EL (cell line): ENCODE results near the gene DENND2A.

Experiments
- DNase-seq: peaks from one replicate; pipeline ENCODE4 v3.0.0-alpha.2; 2016

Gene DENND2A

GRCh38 chr7:140618306-140618705 is 22.3 kb downstream of the DENND2A start:
- no peak for DNase-seq

GRCh38 chr7:140617081-140617480 is 23.5 kb downstream of the DENND2A start:
- no peak for DNase-seq

- no peak for DNase-seq
These were observed 24.3 kb downstream of the DENND2A start for GRCh38 chr7:140616328-140616727.

- DNase-seq, result no peak
These were observed 29.0 kb downstream of the DENND2A start for GRCh38 chr7:140611641-140612040.

GRCh38 chr7:140610204-140611165 is 30.1 kb downstream of the DENND2A start:
- DNase-seq, result no peak

- peak; percentile 41 for DNase-seq
These were observed 31.0 kb downstream of the DENND2A start for GRCh38 chr7:140609646-140610045.

GRCh38 chr7:140607441-140607989 is 33.1 kb downstream of the DENND2A start:
- peak; percentile 74 for DNase-seq

- DNase-seq, result peak; percentile 64
These were observed 35.3 kb downstream of the DENND2A start for GRCh38 chr7:140605337-140605736.

DNA sequence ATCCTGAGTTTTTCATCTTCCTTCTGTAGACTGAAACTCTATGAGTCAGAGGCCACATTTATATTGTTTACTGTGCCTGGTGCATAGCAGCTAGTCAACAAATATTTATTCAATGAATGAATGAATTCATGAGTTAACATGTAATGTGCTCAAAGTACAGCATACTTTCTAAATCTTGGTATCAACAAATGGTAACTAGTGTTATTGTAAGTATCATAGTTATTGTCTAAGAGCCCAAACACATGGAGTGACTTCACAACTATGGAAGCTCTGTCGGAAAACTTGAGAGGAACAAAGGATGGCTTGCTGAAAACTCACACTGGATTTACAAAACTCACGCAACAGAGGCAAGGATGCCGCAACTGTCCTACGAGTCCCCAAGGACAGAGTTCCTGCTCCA is 35.9 kb downstream of the DENND2A start:
- DNase-seq, result peak; percentile 43

- DNase-seq, result no peak
These were observed 36.5 kb downstream of the DENND2A start for GRCh38 chr7:140604076-140604475.

GRCh38 chr7:140601566-140602174 is 38.9 kb downstream of the DENND2A start:
- no peak for DNase-seq

DNA sequence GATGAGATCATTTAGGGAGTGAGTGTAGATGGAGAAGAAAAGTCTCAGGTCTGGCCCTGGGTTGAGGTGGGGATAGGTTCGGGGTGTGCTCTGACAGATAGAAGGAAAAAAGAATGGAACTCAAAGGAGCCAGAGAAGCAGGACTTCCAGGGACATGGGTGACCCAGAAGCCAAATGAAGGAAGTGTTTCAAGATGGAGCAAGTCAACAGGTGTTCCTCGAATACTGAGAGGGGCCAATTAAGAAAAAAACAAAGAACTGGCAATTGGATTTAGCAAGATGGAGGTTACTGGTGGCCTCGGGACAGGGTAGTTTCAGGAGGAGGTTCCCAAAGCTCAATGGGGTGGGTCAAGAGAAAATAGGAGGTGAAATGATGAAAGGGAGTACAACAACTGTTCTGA is 40.3 kb downstream of the DENND2A start:
- DNase-seq, result no peak

DNA sequence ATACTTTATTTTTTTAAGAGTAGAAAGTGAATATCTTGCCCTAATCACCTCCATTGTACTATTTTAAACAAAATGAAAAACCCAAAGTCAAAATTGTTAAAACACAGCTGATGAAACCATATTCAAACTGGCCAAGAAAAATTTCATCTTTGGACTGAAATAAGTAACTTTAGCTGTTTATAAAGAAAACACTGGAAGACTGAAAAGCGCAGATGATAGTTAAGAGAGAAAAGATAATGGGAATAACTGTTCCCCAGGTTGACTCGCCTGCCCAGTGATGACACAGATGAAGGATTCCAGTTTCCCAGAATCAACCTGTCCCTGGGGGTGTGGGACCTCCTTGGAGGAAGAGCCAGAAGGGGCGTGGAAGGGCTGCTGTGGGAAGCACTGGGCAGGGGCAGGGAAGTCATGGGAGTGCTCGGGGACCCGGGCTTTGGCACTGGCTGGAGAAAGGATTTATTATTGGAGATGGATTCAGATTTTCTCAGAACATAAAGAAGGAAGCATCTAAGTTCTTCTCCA is 43.1 kb downstream of the DENND2A start:
- DNase-seq, result no peak

- no peak for DNase-seq
These were observed 43.8 kb downstream of the DENND2A start for GRCh38 chr7:140596519-140597427.

GRCh38 chr7:140595468-140596092 is 45.0 kb downstream of the DENND2A start:
- DNase-seq, result no peak

GRCh38 chr7:140594131-140594691 is 46.4 kb downstream of the DENND2A start:
- no peak for DNase-seq

GRCh38 chr7:140593672-140593982 is 47.0 kb downstream of the DENND2A start:
- no peak for DNase-seq

DNA sequence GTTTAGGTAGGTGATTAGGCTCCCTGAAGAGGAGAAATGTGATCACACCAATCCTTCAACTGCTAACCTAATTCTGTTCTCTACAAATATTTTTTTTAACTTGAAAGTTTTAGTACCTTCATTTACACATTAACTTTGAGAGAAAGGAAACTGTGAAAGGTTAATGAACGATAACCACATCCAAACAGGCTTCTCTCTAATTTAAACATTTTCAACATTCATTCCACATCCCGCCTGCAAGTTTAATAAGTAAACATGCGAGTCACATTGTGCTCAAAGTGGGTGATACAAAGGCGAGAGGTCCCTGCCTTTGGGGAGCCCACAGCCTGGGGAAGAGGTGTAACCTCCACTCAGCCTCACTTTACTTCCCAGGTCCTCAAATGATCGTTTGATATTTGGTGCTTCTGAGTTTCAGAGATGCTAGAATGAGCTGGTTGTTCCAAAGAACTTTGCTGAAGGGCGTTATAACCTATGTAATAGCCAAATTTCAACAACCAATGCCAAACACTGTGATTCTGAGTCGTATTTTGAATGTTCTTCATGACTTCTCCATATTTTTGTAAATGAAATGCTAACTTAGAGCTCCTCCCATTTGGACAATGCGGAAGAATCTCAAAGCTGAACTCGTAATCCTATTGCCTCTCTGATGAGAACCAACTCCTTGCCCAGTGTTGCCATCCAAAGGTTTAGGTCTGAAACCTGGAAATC is 47.5 kb downstream of the DENND2A start:
- no peak for DNase-seq

DNA sequence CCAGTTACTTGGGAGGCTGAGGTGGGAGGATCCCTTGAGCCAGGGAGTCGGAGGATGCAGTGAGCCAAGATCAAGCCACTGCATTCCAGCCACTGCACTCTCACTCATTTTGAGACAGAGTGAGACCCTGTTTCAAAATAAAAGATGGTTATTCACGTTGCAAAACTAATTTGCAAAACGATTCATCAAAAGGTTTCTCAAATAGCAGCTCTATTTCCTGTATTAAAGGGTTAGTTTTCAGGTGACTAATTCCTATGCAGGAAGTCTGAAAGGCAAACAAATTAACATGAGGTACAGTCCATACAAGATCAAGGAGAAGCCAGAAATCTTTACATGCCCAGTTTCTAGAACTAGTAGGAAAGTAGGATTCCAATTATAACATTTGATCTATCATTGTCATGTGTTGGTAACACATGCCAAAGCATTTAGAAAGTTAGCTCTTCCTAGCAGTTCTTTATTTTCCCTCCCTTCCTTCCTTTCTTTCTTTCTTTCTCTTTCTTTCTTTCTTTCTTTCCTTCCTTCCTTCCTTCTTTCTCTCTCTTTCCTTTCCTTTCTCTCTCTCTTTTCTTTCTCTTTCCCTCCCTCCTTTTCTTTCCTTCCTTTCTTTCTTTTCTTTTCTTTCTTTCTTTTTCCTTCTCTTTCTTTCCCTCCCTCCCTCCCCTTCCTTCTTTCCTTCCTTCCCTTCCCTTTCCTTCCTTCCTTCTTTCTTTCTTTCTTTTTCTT is 49.3 kb downstream of the DENND2A start:
- DNase-seq, result no peak

DNA sequence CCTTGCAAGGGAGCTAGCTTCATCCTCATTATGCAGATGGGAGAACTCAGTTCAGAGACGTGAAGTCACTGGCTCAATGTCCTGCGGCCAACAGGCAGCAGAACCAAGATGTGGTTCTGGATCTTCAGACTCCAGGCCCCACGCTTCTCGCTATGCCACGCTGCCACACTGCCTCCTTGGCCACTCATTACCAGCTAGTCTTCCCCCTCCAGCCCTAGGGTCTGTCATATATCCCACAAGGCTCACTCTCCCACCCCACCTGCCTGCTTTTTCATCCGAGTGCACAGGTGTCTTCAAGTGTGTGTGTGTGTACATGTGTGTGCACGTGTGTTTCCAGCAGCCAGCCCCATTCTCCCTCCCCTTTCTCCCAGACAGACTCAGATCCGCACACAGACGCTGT is 53.4 kb downstream of the DENND2A start:
- DNase-seq, result no peak

DNA sequence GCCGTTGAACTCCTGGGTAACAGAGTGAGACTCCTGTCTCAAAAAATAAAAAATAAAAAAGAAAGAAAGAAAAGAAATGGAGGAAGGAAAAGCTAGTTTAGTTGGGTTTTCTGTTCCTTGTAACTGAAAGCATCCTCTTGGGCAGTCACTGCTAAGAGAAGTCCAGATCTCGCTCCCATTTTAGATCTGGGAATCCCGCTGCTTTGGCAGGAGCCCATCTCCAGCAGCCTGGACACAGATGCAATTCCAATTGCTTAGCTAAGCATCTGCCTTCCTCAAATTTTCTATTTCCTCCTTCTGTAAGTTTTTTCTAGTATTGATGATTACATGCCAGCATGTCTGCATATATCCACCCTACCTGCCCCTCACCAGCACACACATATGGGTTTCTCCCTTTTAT is 54.1 kb downstream of the DENND2A start:
- no peak for DNase-seq
